Urinary bladder (tissue), 4 donors: ENCODE results near the gene TAF4. TPM values are rescaled to one million over a fixed set of nuclear protein-coding genes. Genes with fewer than 3 reads are reported as not detected.

ENCODE experiments used
- DNase-seq: peaks from one replicate; pipeline ENCODE4 v3.0.0-alpha.2; 2015; ENCODE audit errors: extremely low spot score
- H3K27ac ChIP-seq: one replicate; pipeline ENCODE4 v1.5.1; 2013; ENCODE audit warnings: low read depth, mild to moderate bottlenecking, moderate library complexity
- H3K36me3 ChIP-seq: one replicate; pipeline ENCODE4 v1.6.1; 2013; ENCODE audit warnings: mild to moderate bottlenecking, moderate library complexity; ENCODE audit not compliant: insufficient read depth
- H3K4me1 ChIP-seq: one replicate; pipeline ENCODE4 v1.6.1; 2013; ENCODE audit warnings: mild to moderate bottlenecking, moderate library complexity; ENCODE audit not compliant: insufficient read depth
- H3K4me3 ChIP-seq: one replicate; pipeline ENCODE4 v1.5.1; 2013; ENCODE audit warnings: low read depth, low read length
- WGBS: extraction: QIAGEN DNeasy Blood & Tissue Kit; methylation state at CpG from one replicate; pipeline ENCODE4 v1.1.7; 2013; 5-methylcytosine and 5-hydroxymethylcytosine counted together
- polyA plus RNA-seq: library from polyadenylated mRNA; stranded (reverse); fragments of 200-250 nt; gene quantifications from one replicate; pipeline ENCODE4 v1.2.3, GENCODE V29; 2013
- total RNA-seq: library from RNA; depleted of rRNA; stranded (reverse); fragments of >200 nt; gene quantifications from one replicate; pipeline ENCODE4 v1.2.3, GENCODE V29; 2014
- donor health status: healthy with polysubstance abuse.
- donor health status: healthy.

Gene TAF4
- total and polyA plus RNA-seq, 2 donors = 8.9 to 9.9 TPM

DNA sequence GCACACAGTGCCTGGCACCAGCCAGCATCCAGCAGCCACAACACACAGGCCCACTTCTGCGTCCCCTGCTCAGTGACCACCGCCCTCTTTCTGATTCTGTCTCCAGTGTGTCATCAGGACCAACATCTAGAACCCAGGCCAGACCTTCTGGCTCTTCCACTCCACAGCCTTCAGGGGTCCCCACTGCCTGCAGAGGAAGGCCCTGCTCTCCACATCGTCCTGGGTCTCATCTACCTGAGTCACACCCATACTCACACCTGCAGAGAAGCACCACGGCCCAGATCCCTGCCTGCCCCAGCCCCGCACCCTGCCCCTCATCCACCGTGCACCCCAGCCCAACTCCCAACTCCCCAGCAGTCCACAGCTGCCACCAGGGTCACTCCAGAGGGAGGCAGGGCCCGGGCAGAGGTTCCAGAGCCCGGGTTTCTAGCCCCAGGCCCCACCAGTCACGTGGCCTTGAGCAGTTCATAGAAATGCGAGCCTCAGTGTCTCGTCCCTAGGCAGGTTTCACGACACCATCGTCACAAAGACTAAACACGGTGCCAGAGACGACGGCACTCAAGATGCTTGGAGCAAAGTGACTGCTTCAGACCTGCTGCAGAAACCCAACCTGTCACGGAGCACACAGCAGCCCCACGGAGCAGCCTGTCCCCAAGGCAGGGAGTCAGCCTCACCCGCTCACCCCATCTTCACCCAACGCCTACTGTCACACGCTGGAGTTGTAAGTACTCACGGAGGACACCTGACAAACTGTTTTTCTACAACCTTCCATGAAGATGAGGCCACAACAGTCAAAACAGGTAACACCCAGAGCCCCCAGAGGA lies 16.1 kb downstream of the TAF4 start:
- H3K27ac ChIP-seq = no peak overlapping the region
- no peaks in the 10 kb centered on the region for H3K4me1 ChIP-seq
- no peaks in the 10 kb centered on the region for H3K36me3 ChIP-seq
- H3K4me3 ChIP-seq = no peak overlapping the region
- DNase-seq = no peak
- WGBS = 89% methylated on average over 22 of the region's 22 CpGs

DNA sequence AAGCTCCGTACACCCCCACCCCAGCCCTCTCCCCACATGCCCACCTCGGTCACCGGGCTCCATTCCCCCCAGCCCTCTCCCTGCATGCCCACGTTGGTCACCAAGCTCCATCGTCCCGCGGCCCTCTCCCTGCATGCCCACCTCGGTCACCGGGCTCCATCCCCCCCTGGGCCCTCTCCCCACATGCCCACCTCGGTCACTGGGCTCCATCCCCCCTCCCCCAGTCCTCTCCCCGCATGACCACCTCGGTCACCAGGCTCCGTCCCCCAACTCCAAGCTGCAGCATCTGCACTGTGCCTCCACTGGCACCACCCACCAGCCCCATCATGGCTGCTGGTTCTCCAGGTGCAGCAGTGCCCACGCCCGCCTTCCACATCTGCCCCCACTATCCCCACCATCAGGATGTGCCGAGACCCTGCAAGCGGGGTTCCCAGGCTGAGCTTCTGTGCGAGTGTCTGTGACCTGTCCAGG lies 16.8 kb downstream of the TAF4 start:
- 87% methylated on average over 18 of the region's 18 CpGs for WGBS
- no peak for DNase-seq
- Histone ChIP-seq H3K4me1 (no peaks in the 10 kb centered on the region), H3K36me3 (no peaks in the 10 kb centered on the region), H3K27ac (no peak overlapping the region), H3K4me3 (no peak overlapping the region)

DNA sequence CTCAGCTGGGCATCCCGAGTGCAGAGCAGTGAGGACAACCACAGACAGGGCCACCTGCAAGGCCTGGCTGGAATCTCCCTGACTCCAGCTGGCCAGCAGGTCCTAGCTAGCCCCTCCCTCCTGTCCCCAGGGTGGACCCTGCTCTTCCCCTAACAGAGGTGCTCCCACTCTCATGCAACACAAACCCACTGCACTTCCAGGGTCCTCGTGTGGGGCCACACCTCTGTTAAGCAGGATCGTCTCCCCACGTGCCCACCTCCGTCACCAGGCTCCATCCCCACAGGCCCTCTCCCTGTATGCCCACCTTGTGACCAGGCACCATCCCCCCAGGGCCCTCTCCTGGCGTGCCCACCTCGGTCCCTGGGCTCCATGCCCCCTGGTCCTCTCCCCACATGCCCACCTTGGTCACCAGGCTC lies 17.3 kb downstream of the TAF4 start:
- WGBS = 89% methylated on average over 7 of the region's 7 CpGs
- Histone ChIP-seq H3K4me3 (no peak overlapping the region), H3K36me3 (no peaks in the 10 kb centered on the region), H3K4me1 (no peaks in the 10 kb centered on the region), H3K27ac (no peak overlapping the region)
- DNase-seq = no peak

DNA sequence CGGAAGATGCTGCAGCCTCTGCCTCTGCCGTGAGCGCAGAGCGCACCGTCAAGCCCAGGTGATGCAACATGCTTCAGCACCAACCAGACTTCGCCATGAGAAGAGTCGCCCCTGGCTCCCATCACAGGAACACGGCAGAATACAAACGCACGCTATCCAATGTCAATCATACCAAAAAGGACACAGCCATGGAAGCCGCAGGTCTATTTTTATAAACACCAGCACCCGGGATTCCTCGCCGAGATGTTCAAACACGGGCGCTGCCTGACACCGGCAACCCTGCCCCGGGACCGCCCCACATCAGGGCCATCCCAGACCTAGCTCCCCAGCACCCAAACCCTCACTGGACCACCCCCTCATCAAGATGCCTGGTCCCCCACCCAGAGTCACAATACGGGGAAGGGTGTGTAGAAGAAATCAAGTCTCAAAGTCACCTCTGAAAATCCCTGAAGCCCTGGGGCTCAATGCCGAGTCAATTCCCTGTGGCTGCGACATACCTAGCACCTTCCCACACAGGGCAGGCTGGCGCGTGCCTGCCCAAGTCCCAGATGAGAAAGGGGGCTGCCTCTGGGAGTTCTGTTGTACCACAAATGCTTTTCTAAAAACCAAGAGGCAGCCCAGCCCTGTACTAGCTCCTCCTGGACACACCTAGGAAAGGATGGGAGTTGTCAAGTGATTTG lies 17.9 kb downstream of the TAF4 start:
- Histone ChIP-seq H3K4me1 (no peaks in the 10 kb centered on the region), H3K36me3 (no peaks in the 10 kb centered on the region), H3K27ac (no peak overlapping the region), H3K4me3 (no peak overlapping the region)
- no peak for DNase-seq
- 92% methylated on average over 24 of the region's 24 CpGs for WGBS

DNA sequence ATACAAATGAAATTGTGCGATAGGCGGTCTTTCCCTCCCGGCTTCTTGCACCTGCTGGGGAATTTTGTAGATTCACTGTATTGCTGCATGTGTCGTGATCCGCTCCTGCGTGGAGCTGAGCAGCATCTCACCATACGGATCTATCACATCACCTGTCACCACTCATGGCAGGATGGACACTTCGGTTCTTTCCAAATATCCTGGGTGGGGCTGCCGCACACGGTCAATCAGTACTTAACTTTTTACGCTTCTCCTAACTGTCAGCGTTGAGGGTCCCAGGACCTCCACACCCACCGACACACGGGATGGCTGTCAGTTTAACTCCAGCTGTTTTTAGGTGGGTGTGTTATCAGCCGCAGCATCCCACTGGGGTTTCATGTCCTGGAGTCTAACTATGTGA lies 19.2 kb downstream of the TAF4 start:
- Histone ChIP-seq H3K4me1 (no peaks in the 10 kb centered on the region), H3K27ac (no peak overlapping the region), H3K4me3 (no peak overlapping the region), H3K36me3 (no peaks in the 10 kb centered on the region)
- no peak for DNase-seq
- 95% methylated on average over 15 of the region's 15 CpGs for WGBS

DNA sequence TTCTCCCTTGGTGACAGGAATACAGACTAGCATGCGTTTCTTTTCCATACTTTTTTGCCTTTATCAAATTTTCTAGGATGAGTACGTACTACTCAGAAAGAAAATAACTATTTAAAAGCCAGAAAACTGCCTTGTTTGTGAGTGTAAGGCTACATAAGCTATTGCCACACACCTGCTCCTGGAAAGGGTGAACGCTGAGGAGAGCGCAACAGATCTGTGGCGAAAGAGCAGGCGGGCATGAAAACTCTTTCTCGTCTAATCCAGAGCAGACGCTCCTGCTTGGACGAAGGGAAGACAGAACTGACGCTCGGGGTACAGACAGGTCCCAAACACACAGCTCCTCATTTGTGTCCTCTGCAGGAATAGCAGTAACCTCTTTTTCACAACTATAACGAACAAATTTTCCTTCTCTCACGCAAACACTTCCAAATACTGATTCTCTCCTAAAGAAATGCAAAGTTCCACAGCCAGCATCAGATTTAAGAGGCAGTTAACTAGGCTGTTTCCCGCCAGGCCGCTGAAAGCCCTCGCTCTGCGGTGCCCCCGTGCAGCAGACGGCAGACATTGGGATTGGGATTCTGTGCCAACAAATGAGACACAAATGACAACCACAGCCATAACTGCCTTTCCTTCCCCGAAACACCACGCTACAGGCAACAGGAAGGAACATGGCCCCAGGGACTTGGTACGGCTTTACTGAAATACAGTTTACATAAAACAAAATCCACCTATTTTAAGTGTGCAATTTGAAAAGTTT lies 20.0 kb downstream of the TAF4 start:
- DNase-seq = no peak
- Histone ChIP-seq H3K36me3 (no peaks in the 10 kb centered on the region), H3K27ac (no peak overlapping the region), H3K4me1 (no peaks in the 10 kb centered on the region), H3K4me3 (no peak overlapping the region)
- WGBS = 85% methylated on average over 22 of the region's 22 CpGs

DNA sequence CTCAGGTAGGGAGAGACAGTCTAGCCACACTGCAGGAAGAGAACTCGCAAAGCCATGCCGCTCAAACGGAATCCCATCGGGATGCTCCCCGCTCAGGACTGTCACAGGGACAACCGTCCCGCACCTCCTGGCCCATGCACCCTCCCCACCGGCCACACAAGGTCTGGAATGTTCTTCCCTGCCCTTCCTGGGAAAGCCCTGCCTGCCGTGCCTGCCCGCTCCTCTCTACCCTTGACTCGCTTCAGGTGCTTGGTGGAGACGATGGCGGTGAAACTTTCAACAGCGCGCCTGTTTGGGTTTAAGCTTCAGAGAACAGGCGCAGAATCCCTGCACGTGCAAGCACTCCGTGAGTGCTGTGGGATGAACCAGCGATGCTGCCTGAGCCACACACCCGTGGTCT lies 20.6 kb downstream of the TAF4 start:
- 90% methylated on average over 20 of the region's 20 CpGs for WGBS
- DNase-seq = no peak
- Histone ChIP-seq H3K27ac (no peak overlapping the region), H3K4me1 (no peaks in the 10 kb centered on the region), H3K36me3 (no peaks in the 10 kb centered on the region), H3K4me3 (no peak overlapping the region)

DNA sequence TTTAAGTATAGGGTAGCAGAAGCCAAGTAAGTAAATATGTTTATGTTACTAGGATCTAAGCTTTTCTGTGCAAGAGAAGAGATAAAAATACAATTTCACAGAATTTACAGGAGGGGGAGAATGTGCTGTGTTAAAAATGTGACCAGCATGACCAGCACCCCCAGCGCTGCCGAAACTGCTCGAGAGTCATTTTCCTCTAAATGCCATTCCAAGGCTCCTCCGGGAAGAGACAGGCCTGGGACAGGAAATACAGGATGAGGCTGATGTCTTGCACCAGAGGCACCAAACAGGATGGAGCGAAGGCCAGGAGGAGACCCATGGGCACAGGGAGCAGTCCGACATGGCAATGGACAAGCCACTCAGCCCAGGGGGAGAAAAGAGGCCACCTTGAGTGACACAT lies 21.1 kb downstream of the TAF4 start:
- Histone ChIP-seq H3K4me1 (no peaks in the 10 kb centered on the region), H3K4me3 (no peak overlapping the region), H3K27ac (no peak overlapping the region), H3K36me3 (no peaks in the 10 kb centered on the region)
- WGBS = 42% methylated on average over 6 of the region's 6 CpGs
- DNase-seq = no peak

DNA sequence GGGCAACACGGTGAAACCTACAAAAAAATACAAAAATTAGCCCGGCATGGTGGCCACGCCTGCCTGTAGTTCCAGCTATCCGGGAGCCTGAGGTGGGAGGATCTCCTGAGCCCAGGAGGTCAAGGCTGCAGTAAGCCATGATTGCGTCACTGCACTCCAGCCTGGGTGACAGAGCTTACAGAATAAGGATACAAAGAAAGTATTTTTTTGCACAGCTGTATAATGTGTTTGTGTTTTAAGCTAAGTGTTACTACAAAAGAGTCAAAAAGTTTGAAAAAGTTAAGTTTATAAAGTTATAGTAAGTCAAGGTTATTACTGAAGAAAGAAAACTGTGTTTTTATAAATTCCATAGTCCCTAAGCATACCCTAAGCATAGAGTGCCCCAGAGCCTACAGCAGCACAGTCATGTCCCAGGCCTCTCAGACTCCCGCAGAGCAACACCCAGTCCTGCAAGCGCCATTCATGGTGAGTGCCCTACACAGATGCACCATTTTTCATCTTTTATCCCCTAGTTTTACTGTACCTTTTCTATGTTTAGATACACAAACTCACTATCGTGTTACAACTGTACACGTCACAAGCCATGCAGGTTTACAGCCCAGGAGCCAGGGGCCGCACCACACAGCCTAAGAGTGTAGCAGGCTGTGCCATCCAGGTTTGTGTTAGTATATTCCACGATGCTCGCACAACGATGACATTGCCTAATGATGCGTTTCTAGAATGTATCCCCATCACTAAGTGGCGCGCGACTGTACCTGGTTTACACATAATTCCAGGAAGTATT lies 22.4 kb downstream of the TAF4 start:
- WGBS = 84% methylated on average over 17 of the region's 17 CpGs
- Histone ChIP-seq H3K36me3 (no peaks in the 10 kb centered on the region), H3K27ac (no peak overlapping the region), H3K4me1 (no peaks in the 10 kb centered on the region), H3K4me3 (no peak overlapping the region)
- DNase-seq = no peak

DNA sequence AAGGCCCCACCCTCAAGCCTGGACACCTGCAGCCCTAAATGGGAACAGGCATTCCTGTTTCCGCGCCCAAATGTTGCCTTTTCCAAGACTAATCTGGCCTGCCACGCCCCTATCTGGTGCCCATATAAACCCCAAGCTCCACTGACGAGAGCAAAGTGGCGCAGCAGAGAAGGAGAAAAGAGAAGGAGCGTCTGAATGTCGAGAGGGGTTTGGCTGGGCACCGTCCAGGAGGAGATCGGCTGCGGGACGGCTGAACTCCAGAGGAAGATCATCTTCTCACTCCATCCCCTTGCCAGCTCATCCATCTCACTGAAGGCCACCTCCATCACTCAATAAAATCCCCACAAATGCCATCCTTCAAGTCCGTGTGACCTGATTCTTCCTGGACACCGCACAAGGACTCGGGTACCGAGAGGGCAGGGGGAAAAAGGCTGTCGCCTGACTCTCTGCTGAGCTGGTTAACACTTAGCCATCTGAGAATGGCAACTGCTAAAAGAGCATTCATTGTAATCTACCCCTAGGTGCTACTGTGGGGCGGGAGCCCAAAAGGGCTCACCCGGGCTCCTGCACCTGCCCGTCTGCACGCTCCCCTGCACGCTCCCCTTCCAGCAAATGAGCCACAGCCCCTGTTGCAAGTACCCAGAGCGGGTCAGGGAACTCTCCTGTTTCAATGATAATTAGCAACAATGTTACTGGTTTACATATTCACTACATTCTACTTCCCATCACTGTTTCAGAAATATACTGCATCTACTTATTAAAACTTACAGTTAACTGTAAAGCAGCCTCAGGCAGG lies 23.5 kb downstream of the TAF4 start:
- H3K27ac ChIP-seq = no peak overlapping the region
- no peak overlapping the region for H3K4me3 ChIP-seq
- no peak for DNase-seq
- 94% methylated on average over 22 of the region's 22 CpGs for WGBS
- H3K4me1 ChIP-seq = no peaks in the 10 kb centered on the region
- H3K36me3 ChIP-seq = no peaks in the 10 kb centered on the region

DNA sequence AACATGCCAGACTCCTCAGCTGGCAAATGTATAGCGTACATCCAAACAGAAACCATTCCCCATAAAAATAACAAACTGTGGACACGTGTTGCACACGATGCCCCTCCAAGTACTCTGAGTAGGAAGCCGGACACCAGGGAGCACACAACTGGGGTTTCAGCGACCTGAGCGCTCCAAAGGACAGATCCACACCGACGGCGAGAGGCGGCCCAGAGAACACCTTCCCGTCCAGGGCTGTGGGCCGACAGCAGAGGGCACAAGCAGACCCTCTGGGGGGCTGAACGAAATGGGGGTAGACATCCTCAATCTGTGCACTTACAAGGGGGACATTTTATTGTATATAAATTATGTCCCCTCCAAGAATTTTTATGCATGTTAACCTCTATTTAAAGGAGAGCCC lies 24.7 kb downstream of the TAF4 start:
- H3K4me3 ChIP-seq = no peak overlapping the region
- no peak for DNase-seq
- 80% methylated on average over 13 of the region's 13 CpGs for WGBS
- H3K36me3 ChIP-seq = no peaks in the 10 kb centered on the region
- no peaks in the 10 kb centered on the region for H3K4me1 ChIP-seq
- H3K27ac ChIP-seq = no peak overlapping the region

DNA sequence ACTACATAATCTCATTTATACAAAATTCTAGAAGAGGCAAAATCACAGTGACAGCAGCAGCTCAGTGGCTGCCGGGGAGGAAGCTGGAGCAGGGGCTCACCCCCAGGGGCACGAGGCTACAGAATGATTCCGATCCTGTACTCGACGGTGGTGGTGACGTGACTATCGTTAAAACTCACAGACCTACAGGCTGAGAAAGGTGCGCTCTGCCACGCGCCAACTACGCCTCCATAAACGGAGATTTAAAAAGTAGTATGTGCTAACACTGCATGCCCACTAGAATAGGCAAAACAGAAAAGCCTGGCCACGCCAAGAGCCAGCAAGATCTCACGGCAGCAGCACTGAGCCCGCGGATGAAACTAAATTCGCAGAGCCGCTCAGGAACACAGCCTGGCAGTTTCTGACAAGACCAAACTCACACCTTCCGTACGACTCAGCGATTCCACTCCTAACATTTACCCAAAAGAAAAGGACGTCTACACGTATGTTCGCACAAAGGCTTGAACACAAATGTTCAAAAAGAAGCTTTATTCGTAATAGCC lies 25.2 kb downstream of the TAF4 start:
- Histone ChIP-seq H3K4me1 (no peaks in the 10 kb centered on the region), H3K36me3 (no peaks in the 10 kb centered on the region), H3K27ac (no peak overlapping the region), H3K4me3 (no peak overlapping the region)
- DNase-seq = no peak
- 91% methylated on average over 25 of the region's 25 CpGs for WGBS
